GM23248 (cell line): ENCODE data around the gene NEDD4L. TPM values are rescaled to one million over a fixed set of nuclear protein-coding genes. Genes with fewer than 3 reads are reported as not detected.

Experiments
- DNase-seq: peaks from one replicate; pipeline ENCODE4 v3.0.0-alpha.2; 2015
- H2AFZ ChIP-seq: fragments of 200-600 bp; sonication (generic); 2 replicates; pipeline ENCODE4 v1.6.1; 2016; ENCODE audit warnings: antibody characterized with exemption
- H3F3A ChIP-seq: fragments of 200-600 bp; sonication (generic); 2 replicates; pipeline ENCODE4 v1.6.1; 2016; ENCODE audit warnings: mild to moderate bottlenecking, antibody characterized with exemption, mixed run types; ENCODE audit not compliant: insufficient read depth
- H3K27ac ChIP-seq: fragments of 200-600 bp; sonication (generic); 2 replicates; pipeline ENCODE4 v1.5.1; 2016; ENCODE audit warnings: mild to moderate bottlenecking
- H3K27me3 ChIP-seq: fragments of 200-600 bp; sonication (generic); replicated peaks from 2 replicates; pipeline ENCODE4 v1.6.1; 2016; ENCODE audit warnings: mild to moderate bottlenecking; ENCODE audit not compliant: insufficient read depth
- H3K36me3 ChIP-seq: fragments of 200-600 bp; sonication (generic); 2 replicates; pipeline ENCODE4 v1.6.1; 2016; ENCODE audit warnings: low read depth, mild to moderate bottlenecking
- H3K4me1 ChIP-seq: fragments of 200-600 bp; sonication (generic); 2 replicates; pipeline ENCODE4 v1.6.1; 2016; ENCODE audit warnings: mild to moderate bottlenecking; ENCODE audit not compliant: insufficient read depth
- H3K4me2 ChIP-seq: fragments of 200-600 bp; sonication (generic); one replicate; pipeline ENCODE4 v1.6.1; 2016; ENCODE audit warnings: mild to moderate bottlenecking; ENCODE audit not compliant: unreplicated experiment
- H3K4me3 ChIP-seq: fragments of 200-600 bp; sonication (generic); 2 replicates; pipeline ENCODE4 v1.5.1; 2016; ENCODE audit warnings: mild to moderate bottlenecking
- H3K79me2 ChIP-seq: fragments of 200-600 bp; sonication (generic); 2 replicates; pipeline ENCODE4 v1.6.1; 2016; ENCODE audit warnings: mild to moderate bottlenecking; ENCODE audit not compliant: insufficient read depth
- H3K9ac ChIP-seq: fragments of 200-600 bp; sonication (generic); 2 replicates; pipeline ENCODE4 v1.6.1; 2016; ENCODE audit warnings: mild to moderate bottlenecking
- H3K9me2 ChIP-seq: fragments of 200-600 bp; sonication (generic); 2 replicates; pipeline ENCODE4 v1.6.1; 2016; ENCODE audit warnings: mixed run types, mild to moderate bottlenecking, moderate library complexity; ENCODE audit not compliant: insufficient read depth
- H3K9me3 ChIP-seq: fragments of 200-600 bp; sonication (generic); one replicate; pipeline ENCODE4 v1.6.1; 2017; ENCODE audit warnings: low read depth
- H4K20me1 ChIP-seq: fragments of 200-600 bp; sonication (generic); 2 replicates; pipeline ENCODE4 v1.6.0; 2016; ENCODE audit not compliant: insufficient read depth
- EZH2 ChIP-seq: fragments of 200-600 bp; sonication (generic); IDR thresholded peaks from 2 replicates; pipeline ENCODE4 v1.6.1; 2018; ENCODE audit warnings: antibody characterized with exemption, mild to moderate bottlenecking; ENCODE audit not compliant: insufficient read depth, poor library complexity, severe bottlenecking
- EZH2phosphoT487 ChIP-seq: fragments of 200-600 bp; sonication (generic); IDR thresholded peaks from 2 replicates; pipeline ENCODE4 v1.6.1; 2018; ENCODE audit warnings: antibody characterized with exemption, moderate library complexity, mild to moderate bottlenecking, low read depth; ENCODE audit not compliant: insufficient read depth
- WGBS, 2 experiments: methylation state at CpG; one replicate each; pipeline ENCODE4 v1.1.6; 2015 to 2017; ENCODE audit warnings: low lambda C conversion rate in 2 of 2, low coverage in 1 of 2; ENCODE audit errors: missing lambda C conversion rate in 2 of 2; 5-methylcytosine and 5-hydroxymethylcytosine counted together
- in situ Hi-C: fragments of 300-500 bp; cut with MboI; formaldehyde crosslinking; loops from 2 replicates; pipeline ENCODE4 v1.15.0; 2020
- polyA plus RNA-seq: library from polyadenylated mRNA; unstranded; fragments of >200 nt; fragmentation: Nextera tagmentation; extraction: Ambion mirVana; gene quantifications from 2 replicates; pipeline ENCODE4 v1.2.1, GENCODE V29; 2016
- total RNA-seq: library from RNA; depleted of rRNA; stranded (reverse); fragments of >200 nt; shearing (Covaris generic); gene quantifications from 2 replicates; pipeline ENCODE4 v1.2.3, GENCODE V29; 2014

NEDD4L gene
- total and polyA plus RNA-seq, 2 experiments from 2014 or later: 3.7 to 6.1 TPM

- no peak overlapping the region for H3K9ac ChIP-seq
- WGBS, 2 experiments: 91 to 96% methylated on average over 4 of the region's 4 CpGs
- no peak overlapping the region for H3K4me3 ChIP-seq
These were observed 134.0 kb downstream of the NEDD4L start for GRCh38 chr18:58177896-58178470.

DNA sequence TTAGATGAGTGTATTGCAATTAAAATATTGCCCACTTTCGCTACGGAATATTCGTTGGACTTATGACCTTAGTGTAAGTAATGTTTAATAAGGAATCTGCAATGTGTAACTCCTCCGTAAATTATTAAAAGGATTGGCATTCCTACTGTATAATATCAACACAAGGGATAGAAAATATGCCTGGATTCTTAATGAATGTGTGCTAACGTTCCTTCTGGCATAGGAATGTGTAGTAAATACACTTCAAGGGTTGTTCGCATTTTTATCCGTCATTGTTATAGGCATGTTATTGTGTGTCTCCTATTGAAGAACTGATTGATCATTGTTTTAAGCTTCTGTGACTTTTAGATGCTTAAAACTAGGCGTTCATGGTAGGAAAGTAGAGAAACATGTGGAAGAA is 134.5 kb downstream of the NEDD4L start:
- Histone ChIP-seq H3K36me3 (no peaks in the 10 kb centered on the region), H3K27me3 (no peaks in the 10 kb centered on the region), H4K20me1 (no peaks in the 10 kb centered on the region), H3F3A (no peaks in the 10 kb centered on the region), H3K9me3 (no peaks in the 10 kb centered on the region), H3K9ac (no peak overlapping the region), H3K79me2 (no peaks in the 10 kb centered on the region), H3K4me3 (no peak overlapping the region), H3K4me2 (no peak overlapping the region), H3K4me1 (peaks cover 14% of the 10 kb centered on the region), H3K9me2 (no peaks in the 10 kb centered on the region), H3K27ac (no peak overlapping the region), H2AFZ (no peak overlapping the region)
- WGBS, 2 experiments: 91% methylated on average over 8 of the region's 8 CpGs
- in situ Hi-C loops: loop anchor here (10.0 kb wide), 1 partner anchor 146 kb away; no protein-coding TSS in a partner anchor
- TF ChIP-seq EZH2phosphoT487 (no peak), EZH2 (no peak)
- DNase-seq: no peak

More at GRCh38 chr18:58177896-58178470, 134.0 kb downstream of the NEDD4L start:
- H3K9me3 ChIP-seq: no peaks in the 10 kb centered on the region
- no peak for DNase-seq
- no peaks in the 10 kb centered on the region for H3F3A ChIP-seq
- H3K27ac ChIP-seq: no peak overlapping the region
- peaks cover 14% of the 10 kb centered on the region for H3K4me1 ChIP-seq
- H3K36me3 ChIP-seq: no peaks in the 10 kb centered on the region
- in situ Hi-C loops: loop anchor here (10.0 kb wide), 1 partner anchor 147 kb away; no protein-coding TSS in a partner anchor
- no peaks in the 10 kb centered on the region for H3K79me2 ChIP-seq
- H2AFZ ChIP-seq: no peak overlapping the region
- H3K4me2 ChIP-seq: no peak overlapping the region
- TF ChIP-seq EZH2phosphoT487 (no peak), EZH2 (no peak)
- no peaks in the 10 kb centered on the region for H3K27me3 ChIP-seq
- no peaks in the 10 kb centered on the region for H4K20me1 ChIP-seq
- H3K9me2 ChIP-seq: no peaks in the 10 kb centered on the region

DNA sequence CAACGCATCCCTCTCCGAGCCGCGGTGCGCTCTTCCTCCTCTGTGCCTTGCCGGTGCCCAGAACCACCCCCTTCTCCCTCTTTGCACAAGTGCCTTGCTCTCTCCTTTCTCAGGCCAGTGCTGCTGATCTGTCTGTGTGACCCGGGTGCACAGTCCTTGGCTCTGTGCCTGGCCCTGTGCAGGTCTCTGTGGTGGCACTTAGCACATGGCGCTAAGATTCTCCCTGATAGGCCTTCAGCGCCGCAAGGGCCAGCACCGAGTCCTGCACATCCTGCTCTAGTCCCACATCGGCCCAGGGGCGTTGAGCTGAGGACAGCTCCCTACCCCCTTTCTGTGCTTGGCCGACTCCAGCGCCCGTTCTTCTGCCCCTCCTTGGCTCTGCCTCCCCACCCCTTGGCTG is 136.1 kb downstream of the NEDD4L start:
- H3K4me1 ChIP-seq: peaks cover 17% of the 10 kb centered on the region

DNA sequence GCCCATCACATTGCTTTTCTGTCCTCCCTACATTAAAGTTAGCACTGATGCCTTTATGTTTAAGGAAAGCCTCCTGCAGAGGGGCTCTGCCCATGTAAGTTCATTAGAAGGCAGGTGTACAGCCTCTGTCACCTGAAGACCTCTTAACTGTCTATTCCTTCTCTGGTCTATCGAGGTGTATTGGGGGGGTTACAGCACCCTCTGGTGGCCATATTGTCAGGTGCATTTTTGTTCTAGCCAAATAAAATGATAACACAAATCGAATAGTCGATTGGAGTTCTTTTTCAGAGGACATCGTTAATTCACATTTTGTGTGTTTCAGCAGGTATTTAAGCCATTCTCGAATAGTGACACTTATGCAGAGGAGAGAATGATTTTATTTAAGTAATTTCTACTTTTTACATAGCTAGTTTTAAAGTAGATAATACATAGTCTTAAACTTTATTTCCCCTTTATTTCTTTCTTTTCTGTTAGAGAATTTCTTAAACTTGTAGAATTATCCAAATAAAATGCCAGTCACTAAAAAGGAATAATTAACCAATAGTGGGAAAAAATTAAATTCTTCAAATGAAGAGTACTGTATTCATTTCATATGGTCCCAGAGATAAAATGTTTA is 136.8 kb downstream of the NEDD4L start:
- TF ChIP-seq EZH2phosphoT487: no peak
- TF ChIP-seq EZH2: no peak
- Histone ChIP-seq H3F3A (no peaks in the 10 kb centered on the region), H3K4me2 (no peak overlapping the region), H3K9ac (no peak overlapping the region), H3K4me3 (no peak overlapping the region), H3K4me1 (peaks cover 17% of the 10 kb centered on the region), H3K79me2 (no peaks in the 10 kb centered on the region), H3K27ac (no peak overlapping the region), H3K36me3 (no peaks in the 10 kb centered on the region), H4K20me1 (no peaks in the 10 kb centered on the region), H3K27me3 (no peaks in the 10 kb centered on the region), H3K9me3 (no peaks in the 10 kb centered on the region), H3K9me2 (no peaks in the 10 kb centered on the region), H2AFZ (no peak overlapping the region)
- in situ Hi-C loops: no loop called here
- WGBS, 2 experiments: 17 to 22% methylated on average over 5 of the region's 5 CpGs
- peak; percentile 55 for DNase-seq

More for the DNA sequence above, 136.1 kb downstream of the NEDD4L start:
- H3K9ac ChIP-seq: no peak overlapping the region
- no peaks in the 10 kb centered on the region for H3K27me3 ChIP-seq
- H3K9me2 ChIP-seq: no peaks in the 10 kb centered on the region
- no peaks in the 10 kb centered on the region for H4K20me1 ChIP-seq
- no peaks in the 10 kb centered on the region for H3F3A ChIP-seq
- H3K9me3 ChIP-seq: no peaks in the 10 kb centered on the region
- no peaks in the 10 kb centered on the region for H3K79me2 ChIP-seq
- no peak overlapping the region for H3K4me3 ChIP-seq
- no peak for DNase-seq
- no peak overlapping the region for H3K4me2 ChIP-seq
- in situ Hi-C loops: no loop called here
- no peak overlapping the region for H3K27ac ChIP-seq
- 92 to 93% methylated on average over 15 to 16 of the region's 16 CpGs for WGBS, 2 experiments
- TF ChIP-seq EZH2 (no peak), EZH2phosphoT487 (no peak)
- H2AFZ ChIP-seq: no peak overlapping the region
- no peaks in the 10 kb centered on the region for H3K36me3 ChIP-seq

DNA sequence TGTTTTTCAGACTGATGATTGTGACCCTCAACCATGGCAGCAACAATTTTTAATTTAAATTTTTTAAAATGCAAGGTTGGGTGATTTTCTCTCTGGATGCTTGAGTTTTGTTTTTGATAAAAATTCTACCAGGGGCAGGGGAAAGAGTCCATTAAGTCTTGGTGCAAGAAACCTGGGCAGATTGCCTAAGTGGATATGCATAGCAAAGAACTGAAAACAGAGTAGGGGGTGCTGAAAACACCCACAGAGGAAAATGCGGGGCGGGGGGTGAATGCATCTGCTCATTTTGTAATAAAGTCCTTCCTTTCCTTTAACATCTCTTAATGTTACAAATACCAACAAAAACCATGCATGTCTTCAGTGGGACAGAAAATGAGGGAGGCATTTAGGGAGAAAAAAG is 138.0 kb downstream of the NEDD4L start:
- no peak overlapping the region for H3K9ac ChIP-seq
- peaks cover 10% of the 10 kb centered on the region for H3F3A ChIP-seq
- H4K20me1 ChIP-seq: no peaks in the 10 kb centered on the region
- H3K27ac ChIP-seq: no peak overlapping the region
- WGBS, 2 experiments: 97 to 100% methylated on average over 2 of the region's 2 CpGs
- H3K79me2 ChIP-seq: no peaks in the 10 kb centered on the region
- no peak overlapping the region for H2AFZ ChIP-seq
- in situ Hi-C loops: no loop called here
- TF ChIP-seq EZH2: no peak
- no peak for TF ChIP-seq EZH2phosphoT487
- H3K9me2 ChIP-seq: no peaks in the 10 kb centered on the region
- no peak overlapping the region for H3K4me3 ChIP-seq
- H3K4me2 ChIP-seq: no peak overlapping the region
- H3K9me3 ChIP-seq: no peaks in the 10 kb centered on the region
- H3K36me3 ChIP-seq: no peaks in the 10 kb centered on the region
- H3K27me3 ChIP-seq: no peaks in the 10 kb centered on the region
- peaks cover 22% of the 10 kb centered on the region for H3K4me1 ChIP-seq
- no peak for DNase-seq
